ENCODE measurements around the gene CHRND. TPM values are rescaled to one million over a fixed set of nuclear protein-coding genes. Genes with fewer than 3 reads are reported as not detected.

The CHRND gene
- total and polyA plus RNA-seq, 2 donors (not counting 1 experiment from before 2014, with no cell fraction given), result not detected

GRCh38 chr2:232550354-232551249 is 24.6 kb downstream of the CHRND start, which contains the start of the genes EIF4E2 and TIGD1:
Gene EIF4E2, plus strand, starts transcription at chr2:232550689. Its CDS starts 36 bp downstream, at chr2:232550725.
Gene TIGD1, minus strand, starts transcription at chr2:232550557. Its CDS starts 675 bp downstream, at chr2:232549882.
- Histone ChIP-seq H3K79me2 (ENCODE audit: control insufficient read depth, insufficient read depth, low read length) (peaks cover 81% of the 10 kb centered on the region), H2AFZ (ENCODE audit: insufficient read depth, low read depth, low read length, poor library complexity, severe bottlenecking) (peak within 1 kb of the TSS; percentile 88), H3K4me3 (ENCODE audit: control extremely low read depth in 1 of 5, extremely low read depth in 1 of 5, insufficient read depth in 1 of 5, low read depth in 2 of 5, low read length in 4 of 5) (peak within 1 kb of the TSS; percentile 73 to 92 (median 86)), H3K9me3 (ENCODE audit: control extremely low read depth in 1 of 3, control insufficient read depth in 2 of 3, insufficient read depth in 1 of 3, low read length in 2 of 3) (no peaks in the 10 kb centered on the region), H3K9ac (ENCODE audit: low read length) (peak within 1 kb of the TSS; percentile 88), H4K20me1 (ENCODE audit: control insufficient read depth, insufficient read depth, low read length, poor library complexity, severe bottlenecking) (peaks cover 34% of the 10 kb centered on the region), H3K27me3 (replicated peaks in 1 of 4; ENCODE audit: control extremely low read depth in 1 of 4, control insufficient read depth in 3 of 4, insufficient read depth in 4 of 4, low read length in 3 of 4) (no peaks in the 10 kb centered on the region), H3K27ac (ENCODE audit: low read length in 2 of 2) (peak within 1 kb of the TSS; percentile 91 to 96), H3K4me1 (ENCODE audit: control insufficient read depth in 2 of 2, insufficient read depth in 2 of 2, low read length in 2 of 2) (peaks cover 14 to 38% of the 10 kb centered on the region in 2 donors), H3K4me2 (replicated peaks; ENCODE audit: low read depth, low read length, poor library complexity, severe bottlenecking) (peak within 1 kb of the TSS; percentile 83), H3K36me3 (replicated peaks in 1 of 2; ENCODE audit: control extremely low read depth in 1 of 2, control insufficient read depth in 1 of 2, extremely low read depth in 1 of 2, insufficient read depth in 2 of 2, low read length in 1 of 2) (peaks cover 3 to 27% of the 10 kb centered on the region in 2 experiments)
- CTCF ChIA-PET, result interaction anchor here (0.6 kb wide), 1 partner anchor 22 kb away, joined by 3 read pairs; no protein-coding TSS in a partner anchor
- H3K4me3 Mint-ChIP-seq, result peak within 1 kb of the TSS; percentile 95
- ATAC-seq (ENCODE audit: low read depth) (peak; percentile 84), DNase-seq (peak; percentile 93)
- TF ChIP-seq EZH2 (IDR thresholded peaks at IDR 0.05; ENCODE audit: borderline replicate concordance, insufficient read depth, low read depth, low read length, poor library complexity, severe bottlenecking), result no peak
- TF ChIP-seq, protein P1, sequence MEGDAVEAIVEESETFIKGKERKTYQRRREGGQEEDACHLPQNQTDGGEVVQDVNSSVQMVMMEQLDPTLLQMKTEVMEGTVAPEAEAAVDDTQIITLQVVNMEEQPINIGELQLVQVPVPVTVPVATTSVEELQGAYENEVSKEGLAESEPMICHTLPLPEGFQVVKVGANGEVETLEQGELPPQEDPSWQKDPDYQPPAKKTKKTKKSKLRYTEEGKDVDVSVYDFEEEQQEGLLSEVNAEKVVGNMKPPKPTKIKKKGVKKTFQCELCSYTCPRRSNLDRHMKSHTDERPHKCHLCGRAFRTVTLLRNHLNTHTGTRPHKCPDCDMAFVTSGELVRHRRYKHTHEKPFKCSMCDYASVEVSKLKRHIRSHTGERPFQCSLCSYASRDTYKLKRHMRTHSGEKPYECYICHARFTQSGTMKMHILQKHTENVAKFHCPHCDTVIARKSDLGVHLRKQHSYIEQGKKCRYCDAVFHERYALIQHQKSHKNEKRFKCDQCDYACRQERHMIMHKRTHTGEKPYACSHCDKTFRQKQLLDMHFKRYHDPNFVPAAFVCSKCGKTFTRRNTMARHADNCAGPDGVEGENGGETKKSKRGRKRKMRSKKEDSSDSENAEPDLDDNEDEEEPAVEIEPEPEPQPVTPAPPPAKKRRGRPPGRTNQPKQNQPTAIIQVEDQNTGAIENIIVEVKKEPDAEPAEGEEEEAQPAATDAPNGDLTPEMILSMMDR (IDR thresholded peaks at IDR 0.05), result peak; percentile 52
- H3K27ac Mint-ChIP-seq, result peak within 1 kb of the TSS; percentile 96
- under 1% methylated on average over 70 of the region's 81 CpGs for WGBS (ENCODE audit: insufficient coverage)
- intact Hi-C loops (cut with micrococcal nuclease), result loop anchor here (2.0 to 10.0 kb wide), 3 partner anchors 146 to 1496 kb away; partner anchors contain the start of genes GIGYF2, PDE6D and PSMD1
- POLR2A ChIA-PET, result interaction anchor here (0.6 to 0.8 kb wide), 3 partner anchors 589 to 1182 kb away, joined by 3 to 5 read pairs (median 4); partner anchors contain the start of gene DIS3L2
- peaks cover 70% of the 10 kb centered on the region for H3K4me1 Mint-ChIP-seq
- H3K9me3 Mint-ChIP-seq (ENCODE audit: insufficient read depth), result no peaks in the 10 kb centered on the region
- H3K27me3 Mint-ChIP-seq, result no peaks in the 10 kb centered on the region
